Activated CD4-positive, alpha-beta T cell treated with anti-CD3 and anti-CD28 coated beads for 36 hours (primary cell): ENCODE measurements around the gene ECEL1. TPM values are rescaled to one million over a fixed set of nuclear protein-coding genes. Genes with fewer than 3 reads are reported as not detected.

Experiments used
- ATAC-seq: fragments of 200-7000 bp; cut with Tn5 transposase; one replicate; pipeline ENCODE4 v1.10.0; 2021; ENCODE audit warnings: mild to moderate bottlenecking, moderate library complexity
- CTCF ChIA-PET: fragments of 350-600 bp; sonication (Branson Sonifier 250); formaldehyde crosslinking; loops from one replicate; lab custom pipeline; 2021; ENCODE audit warnings: antibody characterized with exemption; lab: Charles Lee
- POLR2A ChIA-PET: fragments of 350-600 bp; sonication (Branson Sonifier 250); formaldehyde crosslinking; loops from one replicate; lab custom pipeline; 2021; ENCODE audit warnings: antibody characterized with exemption, inconsistent platforms; lab: Charles Lee
- DNase-seq: peaks from one replicate; pipeline ENCODE4 v3.0.0-alpha.2; 2020
- H3K27ac Mint-ChIP-seq: one replicate; pipeline ENCODE4 v1.8.0; 2021; ENCODE audit warnings: mixed read lengths
- H3K27me3 Mint-ChIP-seq: one replicate; pipeline ENCODE4 v1.8.0; 2021; ENCODE audit warnings: mixed read lengths
- H3K36me3 Mint-ChIP-seq: one replicate; pipeline ENCODE4 v1.8.0; 2021; ENCODE audit warnings: low read depth, mixed read lengths
- H3K4me1 Mint-ChIP-seq: one replicate; pipeline ENCODE4 v1.8.0; 2021; ENCODE audit warnings: mixed read lengths
- H3K4me3 Mint-ChIP-seq: one replicate; pipeline ENCODE4 v1.8.0; 2021; ENCODE audit warnings: mild to moderate bottlenecking, moderate library complexity, mixed read lengths
- H3K9me3 Mint-ChIP-seq: one replicate; pipeline ENCODE4 v1.8.0; 2021; ENCODE audit warnings: low read depth, mixed read lengths
- intact Hi-C, 2 experiments: fragments of 100-400 bp; cut with DNase I in 1 of 2; cut with micrococcal nuclease in 1 of 2; formaldehyde crosslinking; loops; one replicate each; pipeline versions ENCODE4 v1.14.2 to v1.15.1; 2022 to 2024; cut with DNase I, micrococcal nuclease
- total RNA-seq, 2 experiments: library from RNA; stranded (reverse); gene quantifications; one replicate each; pipeline ENCODE4 v1.2.3, GENCODE V29; 2021

ECEL1 gene
- total RNA-seq, 2 experiments from 2014 or later = 0.19 to 0.23 TPM

GRCh38 chr2:232486558-232487384 lies 863 bp downstream of the ECEL1 start:
- ChIA-PET CTCF (interaction anchor here (0.6 to 0.7 kb wide), 2 partner anchors 65 to 154 kb away, joined by 3 read pairs; no protein-coding TSS in a partner anchor), POLR2A (no interaction called here)
- Mint-ChIP-seq H3K27ac (no peak overlapping the region), H3K4me1 (peaks cover 3% of the 10 kb centered on the region), H3K27me3 (peaks cover 31% of the 10 kb centered on the region), H3K4me3 (no peak overlapping the region), H3K9me3 (no peaks in the 10 kb centered on the region), H3K36me3 (no peaks in the 10 kb centered on the region)
- intact Hi-C loops = no loop called here
- ATAC-seq = no peak
- no peak for DNase-seq

GRCh38 chr2:232485757-232486557 lies 1.7 kb downstream of the ECEL1 start:
- peaks cover 31% of the 10 kb centered on the region for H3K27me3 Mint-ChIP-seq
- intact Hi-C loops = no loop called here
- DNase-seq = no peak
- no peak overlapping the region for H3K27ac Mint-ChIP-seq
- H3K4me1 Mint-ChIP-seq = peaks cover 3% of the 10 kb centered on the region
- no peak for ATAC-seq
- H3K36me3 Mint-ChIP-seq = no peaks in the 10 kb centered on the region
- H3K9me3 Mint-ChIP-seq = no peaks in the 10 kb centered on the region
- ChIA-PET POLR2A (no interaction called here), CTCF (interaction anchor here (0.6 kb wide), 1 partner anchor 10 kb away, joined by 4 read pairs; no protein-coding TSS in a partner anchor)
- no peak overlapping the region for H3K4me3 Mint-ChIP-seq

GRCh38 chr2:232485348-232485756 lies 2.3 kb downstream of the ECEL1 start:
- Mint-ChIP-seq H3K4me1 (peaks cover 3% of the 10 kb centered on the region), H3K9me3 (no peaks in the 10 kb centered on the region), H3K36me3 (no peaks in the 10 kb centered on the region), H3K27ac (no peak overlapping the region), H3K27me3 (peaks cover 31% of the 10 kb centered on the region), H3K4me3 (no peak overlapping the region)
- POLR2A ChIA-PET = no interaction called here
- intact Hi-C loops = no loop called here
- ATAC-seq = no peak
- DNase-seq = no peak
- CTCF ChIA-PET = interaction anchor here (0.6 kb wide), 1 partner anchor 10 kb away, joined by 4 read pairs; no protein-coding TSS in a partner anchor

- no peak for ATAC-seq
- peaks cover 3% of the 10 kb centered on the region for H3K4me1 Mint-ChIP-seq
- no peaks in the 10 kb centered on the region for H3K36me3 Mint-ChIP-seq
- ChIA-PET POLR2A (no interaction called here), CTCF (interaction anchor here (1.0 kb wide), 1 partner anchor 49 kb away, joined by 3 read pairs; no protein-coding TSS in a partner anchor)
- no peak overlapping the region for H3K4me3 Mint-ChIP-seq
- intact Hi-C loops = no loop called here
- H3K27ac Mint-ChIP-seq = no peak overlapping the region
- DNase-seq = no peak
- H3K27me3 Mint-ChIP-seq = peaks cover 29% of the 10 kb centered on the region
- H3K9me3 Mint-ChIP-seq = no peaks in the 10 kb centered on the region
Measured at GRCh38 chr2:232484628-232485347, 2.8 kb downstream of the ECEL1 start.

GRCh38 chr2:232483923-232484627 lies 3.6 kb downstream of the ECEL1 start:
- Mint-ChIP-seq H3K4me3 (no peak overlapping the region), H3K36me3 (no peaks in the 10 kb centered on the region), H3K4me1 (peaks cover 3% of the 10 kb centered on the region), H3K27me3 (peaks cover 25% of the 10 kb centered on the region), H3K27ac (no peak overlapping the region), H3K9me3 (no peaks in the 10 kb centered on the region)
- intact Hi-C loops = no loop called here
- POLR2A ChIA-PET = no interaction called here
- CTCF ChIA-PET = interaction anchor here (1.0 kb wide), 1 partner anchor 48 kb away, joined by 3 read pairs; no protein-coding TSS in a partner anchor
- no peak for ATAC-seq
- no peak for DNase-seq

GRCh38 chr2:232483311-232483922 lies 4.2 kb downstream of the ECEL1 start:
- no peak overlapping the region for H3K27ac Mint-ChIP-seq
- intact Hi-C loops = no loop called here
- no peak overlapping the region for H3K4me3 Mint-ChIP-seq
- ChIA-PET CTCF (interaction anchor here (1.0 kb wide), 1 partner anchor 48 kb away, joined by 3 read pairs; no protein-coding TSS in a partner anchor), POLR2A (no interaction called here)
- ATAC-seq (no peak), DNase-seq (no peak)
- H3K4me1 Mint-ChIP-seq = peaks cover 3% of the 10 kb centered on the region
- H3K9me3 Mint-ChIP-seq = no peaks in the 10 kb centered on the region
- H3K27me3 Mint-ChIP-seq = peaks cover 20% of the 10 kb centered on the region
- no peaks in the 10 kb centered on the region for H3K36me3 Mint-ChIP-seq

- POLR2A ChIA-PET = no interaction called here
- Mint-ChIP-seq H3K27me3 (peaks cover 16% of the 10 kb centered on the region), H3K36me3 (no peaks in the 10 kb centered on the region), H3K4me1 (peaks cover 3% of the 10 kb centered on the region), H3K4me3 (no peak overlapping the region), H3K9me3 (no peaks in the 10 kb centered on the region), H3K27ac (no peak overlapping the region)
- CTCF ChIA-PET = no interaction called here
- ATAC-seq = no peak
- intact Hi-C loops = no loop called here
- no peak for DNase-seq
Measured at GRCh38 chr2:232482301-232483238, 5.1 kb downstream of the ECEL1 start.

GRCh38 chr2:232481322-232482140 lies 6.1 kb downstream of the ECEL1 start:
- ChIA-PET POLR2A (no interaction called here), CTCF (no interaction called here)
- Mint-ChIP-seq H3K4me1 (peaks cover 3% of the 10 kb centered on the region), H3K36me3 (no peaks in the 10 kb centered on the region), H3K27me3 (peaks cover 13% of the 10 kb centered on the region), H3K4me3 (no peak overlapping the region), H3K27ac (no peak overlapping the region), H3K9me3 (no peaks in the 10 kb centered on the region)
- ATAC-seq (no peak), DNase-seq (no peak)
- intact Hi-C loops = no loop called here
